Trophoblast cell (in vitro differentiated cells and primary cell): ENCODE measurements around the gene CST3.

ENCODE experiments used
- DNase-seq, 2 donors: peaks; one replicate each; pipeline ENCODE4 v3.0.0-alpha.2; 2016
- H2AFZ ChIP-seq: 2 replicates; pipeline ENCODE4 v1.6.1; 2013; ENCODE audit warnings: low read length, moderate library complexity, mild to moderate bottlenecking; ENCODE audit not compliant: insufficient read depth, poor library complexity
- H2AK5ac ChIP-seq: 2 replicates; pipeline ENCODE4 v1.6.1; 2013; ENCODE audit warnings: mild to moderate bottlenecking, low read length
- H2BK120ac ChIP-seq: 2 replicates; pipeline ENCODE4 v1.6.1; 2013; ENCODE audit warnings: low read length, mild to moderate bottlenecking, moderate library complexity; ENCODE audit not compliant: insufficient read depth, poor library complexity
- H2BK12ac ChIP-seq: 2 replicates; pipeline ENCODE4 v1.6.1; 2013; ENCODE audit warnings: mild to moderate bottlenecking, low read length, moderate library complexity
- H2BK5ac ChIP-seq: 2 replicates; pipeline ENCODE4 v1.6.1; 2013; ENCODE audit warnings: low read length, low read depth, moderate library complexity, mild to moderate bottlenecking; ENCODE audit not compliant: poor library complexity
- H3K14ac ChIP-seq: 2 replicates; pipeline ENCODE4 v1.6.1; 2013; ENCODE audit warnings: mild to moderate bottlenecking, low read length
- H3K18ac ChIP-seq: 2 replicates; pipeline ENCODE4 v1.6.1; 2013; ENCODE audit warnings: mild to moderate bottlenecking, low read length
- H3K23ac ChIP-seq: 2 replicates; pipeline ENCODE4 v1.6.1; 2013; ENCODE audit warnings: low read length
- H3K27ac ChIP-seq: 2 replicates; pipeline ENCODE4 v1.5.1; 2013; ENCODE audit warnings: low read depth, mild to moderate bottlenecking, inconsistent platforms, low read length, moderate library complexity
- H3K27me3 ChIP-seq: 2 replicates; pipeline ENCODE4 v1.6.1; 2013; ENCODE audit warnings: inconsistent platforms, mild to moderate bottlenecking, low read length, moderate library complexity; ENCODE audit not compliant: insufficient read depth
- H3K36me3 ChIP-seq, 2 experiments: 1 replicate in 1 of 2; 2 replicates in 1 of 2; pipeline ENCODE4 v1.6.1; 2013; ENCODE audit warnings: low read length in 2 of 2, mild to moderate bottlenecking in 2 of 2, moderate library complexity in 1 of 2; ENCODE audit not compliant: insufficient read depth in 2 of 2, control insufficient read depth in 1 of 2
- H3K4ac ChIP-seq: 2 replicates; pipeline ENCODE4 v1.6.1; 2013; ENCODE audit warnings: low read depth, mild to moderate bottlenecking, low read length, moderate library complexity
- H3K4me1 ChIP-seq, 2 experiments: 1 replicate in 1 of 2; 2 replicates in 1 of 2; pipeline ENCODE4 v1.6.1; 2013; ENCODE audit warnings: low read length in 2 of 2, mild to moderate bottlenecking in 2 of 2, moderate library complexity in 1 of 2; ENCODE audit not compliant: insufficient read depth in 2 of 2, control insufficient read depth in 1 of 2
- H3K4me2 ChIP-seq: 2 replicates; pipeline ENCODE4 v1.6.1; 2013; ENCODE audit warnings: inconsistent platforms, mild to moderate bottlenecking, low read length, moderate library complexity
- H3K4me3 ChIP-seq: 2 replicates; pipeline ENCODE4 v1.5.1; 2013; ENCODE audit warnings: mild to moderate bottlenecking, low read depth, low read length, inconsistent platforms
- H3K79me1 ChIP-seq: one replicate; pipeline ENCODE4 v1.6.1; 2013; ENCODE audit warnings: low read length
- H3K79me2 ChIP-seq: 2 replicates; pipeline ENCODE4 v1.6.1; 2013; ENCODE audit warnings: low read length, mild to moderate bottlenecking; ENCODE audit not compliant: control insufficient read depth, insufficient read depth, poor library complexity
- H3K9ac ChIP-seq: 2 replicates; pipeline ENCODE4 v1.6.1; 2013; ENCODE audit warnings: mild to moderate bottlenecking, low read length
- H3K9me3 ChIP-seq: 2 replicates; pipeline ENCODE4 v1.6.1; 2013; ENCODE audit warnings: low read depth, mild to moderate bottlenecking, control low read depth, inconsistent platforms, low read length; ENCODE audit not compliant: insufficient read depth
- H4K12ac ChIP-seq: 2 replicates; pipeline ENCODE4 v1.6.1; 2013; ENCODE audit warnings: low read depth, mild to moderate bottlenecking, low read length, moderate library complexity
- H4K8ac ChIP-seq: 2 replicates; pipeline ENCODE4 v1.6.1; 2013; ENCODE audit warnings: low read depth, mild to moderate bottlenecking, low read length, moderate library complexity
- H4K91ac ChIP-seq: one replicate; pipeline ENCODE4 v1.6.1; 2013; ENCODE audit warnings: low read depth, mild to moderate bottlenecking, low read length, moderate library complexity
- WGBS: extraction: QIAGEN DNeasy Blood & Tissue Kit; methylation state at CpG from one replicate; pipeline ENCODE4 v1.1.7; 2013; ENCODE audit warnings: missing lambda C conversion rate; ENCODE audit not compliant: insufficient read length, insufficient coverage; ENCODE audit errors: extremely low coverage; 5-methylcytosine and 5-hydroxymethylcytosine counted together

The CST3 gene

DNA sequence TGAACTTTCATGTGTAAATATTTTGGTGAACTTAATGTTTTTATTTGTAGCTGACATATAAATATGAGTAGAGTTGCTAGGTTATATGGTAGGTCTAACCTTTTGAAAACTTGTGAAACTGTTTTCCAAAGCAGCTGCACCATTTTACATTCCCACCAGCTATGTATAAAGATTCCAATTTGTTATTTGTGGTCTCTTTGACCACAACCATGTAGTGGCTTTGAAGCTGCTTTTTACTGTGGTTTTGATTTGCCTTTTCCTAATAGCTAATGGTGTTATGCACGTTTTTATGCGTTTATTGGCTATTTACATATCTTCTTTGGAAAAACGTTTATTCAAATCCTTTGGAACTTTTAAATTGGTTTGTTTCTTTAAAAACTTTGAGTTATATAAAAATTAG, 10.3 kb downstream of the CST3 start:
- H2AK5ac ChIP-seq, result no peak overlapping the region
- H4K91ac ChIP-seq, result no peak overlapping the region
- no peak overlapping the region for H3K9ac ChIP-seq
- no peak overlapping the region for H3K18ac ChIP-seq
- no peak overlapping the region for H3K23ac ChIP-seq
- no peak overlapping the region for H3K4me3 ChIP-seq
- H2BK5ac ChIP-seq, result no peak overlapping the region
- WGBS, result no CpG with 5 or more reads among the region's 3 CpGs
- no peak overlapping the region for H4K8ac ChIP-seq
- no peaks in the 10 kb centered on the region for H3K4me1 ChIP-seq
- no peaks in the 10 kb centered on the region for H3K27me3 ChIP-seq
- H2BK120ac ChIP-seq, result no peak overlapping the region
- no peaks in the 10 kb centered on the region for H3K79me2 ChIP-seq
- H2BK12ac ChIP-seq, result no peak overlapping the region
- no peaks in the 10 kb centered on the region for H3K9me3 ChIP-seq
- no peaks in the 10 kb centered on the region for H3K79me1 ChIP-seq
- H3K4ac ChIP-seq, result no peak overlapping the region
- H3K27ac ChIP-seq, result no peak overlapping the region
- H2AFZ ChIP-seq, result no peak overlapping the region
- no peak overlapping the region for H4K12ac ChIP-seq
- H3K4me2 ChIP-seq, result no peak overlapping the region
- no peak for DNase-seq
- H3K36me3 ChIP-seq, result no peaks in the 10 kb centered on the region
- H3K14ac ChIP-seq, result no peak overlapping the region

DNA sequence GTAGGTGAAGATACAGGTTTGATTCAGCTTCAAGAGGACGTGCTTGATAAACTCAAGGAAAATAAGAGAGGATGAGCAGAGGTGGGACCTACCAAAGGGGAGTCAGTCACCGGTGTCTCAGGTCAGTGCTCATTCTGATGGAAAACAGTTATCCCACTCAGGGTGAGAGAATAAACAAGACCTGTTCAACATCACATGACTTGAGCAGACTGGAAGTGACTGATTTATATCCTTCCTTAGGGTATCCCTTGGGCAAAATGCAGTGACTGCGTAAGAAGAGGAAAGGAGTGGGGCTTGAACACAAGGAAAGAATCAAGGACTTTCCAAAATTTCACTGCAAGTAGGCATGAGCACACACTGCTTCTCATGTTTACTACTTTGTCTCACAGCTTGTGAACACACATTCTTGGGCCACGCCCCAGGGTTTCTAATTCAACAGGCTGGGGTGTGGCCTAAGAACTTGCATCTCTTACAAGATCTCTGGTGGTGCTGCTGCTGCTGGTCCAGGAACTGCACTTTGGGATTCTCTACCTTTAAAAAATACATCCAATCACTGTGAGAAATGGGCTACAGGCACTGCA, 11.6 kb downstream of the CST3 start:
- no peaks in the 10 kb centered on the region for H3K79me2 ChIP-seq
- no peak overlapping the region for H3K4me3 ChIP-seq
- no peak overlapping the region for H2BK5ac ChIP-seq
- no peak overlapping the region for H2BK12ac ChIP-seq
- no peak overlapping the region for H3K14ac ChIP-seq
- H3K4me1 ChIP-seq, result no peaks in the 10 kb centered on the region
- H3K23ac ChIP-seq, result no peak overlapping the region
- no peak overlapping the region for H2AFZ ChIP-seq
- no peak overlapping the region for H2AK5ac ChIP-seq
- no peak overlapping the region for H2BK120ac ChIP-seq
- no peaks in the 10 kb centered on the region for H3K27me3 ChIP-seq
- H4K12ac ChIP-seq, result no peak overlapping the region
- no peaks in the 10 kb centered on the region for H3K36me3 ChIP-seq
- no peak overlapping the region for H3K4me2 ChIP-seq
- H3K4ac ChIP-seq, result no peak overlapping the region
- H3K27ac ChIP-seq, result no peak overlapping the region
- H4K91ac ChIP-seq, result no peak overlapping the region
- peak; percentile 67 to 69 for DNase-seq
- no CpG with 5 or more reads among the region's 4 CpGs for WGBS
- H3K79me1 ChIP-seq, result no peaks in the 10 kb centered on the region
- no peak overlapping the region for H3K9ac ChIP-seq
- H4K8ac ChIP-seq, result no peak overlapping the region
- no peak overlapping the region for H3K18ac ChIP-seq
- no peaks in the 10 kb centered on the region for H3K9me3 ChIP-seq

DNA sequence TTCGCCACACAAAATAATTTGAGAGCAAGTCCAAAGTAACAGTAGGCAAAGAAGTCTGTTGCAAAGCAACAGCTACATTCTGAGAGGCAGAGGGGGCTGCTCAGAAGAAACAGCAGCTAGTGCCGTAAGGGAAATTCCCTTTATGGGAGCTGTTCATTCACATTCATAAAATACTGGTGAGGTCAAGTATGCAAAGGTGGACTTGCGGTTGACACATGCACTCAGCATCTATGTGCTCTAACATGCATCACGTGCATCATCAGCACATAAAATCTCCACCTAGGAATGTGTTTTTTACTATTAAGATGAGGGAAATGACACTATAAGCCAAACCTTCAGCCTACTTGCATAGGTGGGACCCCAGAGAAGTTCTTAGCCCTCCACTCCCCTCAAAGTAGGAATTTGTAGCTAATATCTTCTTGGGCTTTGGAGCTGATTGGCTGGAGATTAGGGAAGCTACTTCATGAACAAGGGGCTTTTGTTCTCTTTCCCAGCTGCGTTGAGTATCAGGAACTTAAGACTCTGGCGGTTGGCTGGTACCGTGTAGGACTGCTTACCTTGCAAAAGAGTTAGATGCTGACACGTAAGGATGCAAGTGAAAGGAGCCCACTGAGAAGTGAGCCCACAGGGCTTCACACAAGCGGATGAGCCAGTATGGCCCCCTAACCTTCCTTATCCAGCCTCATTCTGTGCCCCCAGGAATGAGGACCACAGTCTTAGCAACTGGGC, 12.4 kb downstream of the CST3 start:
- Histone ChIP-seq H3K27me3 (no peaks in the 10 kb centered on the region), H3K4me3 (no peak overlapping the region), H2BK12ac (no peak overlapping the region), H4K12ac (no peak overlapping the region), H3K36me3 (no peaks in the 10 kb centered on the region), H3K79me1 (no peaks in the 10 kb centered on the region), H3K79me2 (no peaks in the 10 kb centered on the region), H3K4me2 (no peak overlapping the region), H3K4ac (no peak overlapping the region), H3K9ac (no peak overlapping the region), H3K9me3 (no peaks in the 10 kb centered on the region), H3K18ac (no peak overlapping the region), H3K14ac (no peak overlapping the region), H2BK5ac (no peak overlapping the region), H3K27ac (no peak overlapping the region), H3K23ac (no peak overlapping the region), H4K91ac (no peak overlapping the region), H4K8ac (no peak overlapping the region), H2AFZ (no peak overlapping the region), H2AK5ac (no peak overlapping the region), H2BK120ac (no peak overlapping the region), H3K4me1 (no peaks in the 10 kb centered on the region)
- WGBS, result no CpG with 5 or more reads among the region's 9 CpGs
- peak; percentile 71 to 85 for DNase-seq

DNA sequence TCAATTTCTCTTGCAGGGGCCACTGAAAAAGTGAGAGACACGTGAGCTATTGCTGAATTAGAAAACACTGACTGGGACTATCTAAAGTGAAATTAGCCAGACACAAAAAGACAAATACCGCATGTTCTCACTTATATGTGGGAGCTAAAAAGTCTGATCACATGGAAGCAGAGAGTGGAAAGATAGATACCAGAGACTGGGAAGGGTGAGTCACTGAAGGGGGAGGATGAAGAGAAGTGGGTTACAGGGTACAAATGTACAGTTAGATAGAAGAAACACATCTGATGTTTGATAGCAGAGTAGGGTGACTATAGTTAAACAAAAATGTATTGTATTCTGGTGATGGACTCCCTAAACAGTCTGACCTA, 13.4 kb downstream of the CST3 start:
- no peak overlapping the region for H2BK5ac ChIP-seq
- H2AFZ ChIP-seq, result no peak overlapping the region
- H3K4me2 ChIP-seq, result no peak overlapping the region
- no peaks in the 10 kb centered on the region for H3K9me3 ChIP-seq
- no peak overlapping the region for H4K12ac ChIP-seq
- H3K4me3 ChIP-seq, result no peak overlapping the region
- no peak overlapping the region for H3K18ac ChIP-seq
- no peak overlapping the region for H2BK120ac ChIP-seq
- DNase-seq, result no peak
- H3K79me2 ChIP-seq, result no peaks in the 10 kb centered on the region
- no peaks in the 10 kb centered on the region for H3K4me1 ChIP-seq
- H3K14ac ChIP-seq, result no peak overlapping the region
- no peak overlapping the region for H3K27ac ChIP-seq
- no peaks in the 10 kb centered on the region for H3K79me1 ChIP-seq
- no peak overlapping the region for H2AK5ac ChIP-seq
- H4K91ac ChIP-seq, result no peak overlapping the region
- H2BK12ac ChIP-seq, result no peak overlapping the region
- H3K27me3 ChIP-seq, result no peaks in the 10 kb centered on the region
- H4K8ac ChIP-seq, result no peak overlapping the region
- WGBS, result no CpG with 5 or more reads among the region's 2 CpGs
- no peak overlapping the region for H3K9ac ChIP-seq
- no peaks in the 10 kb centered on the region for H3K36me3 ChIP-seq
- H3K4ac ChIP-seq, result no peak overlapping the region
- H3K23ac ChIP-seq, result no peak overlapping the region
